Activated CD4-positive, alpha-beta T cell treated with anti-CD3 and anti-CD28 coated beads for 36 hours (primary cell): ENCODE data around the gene BAD. TPM values are rescaled to one million over a fixed set of nuclear protein-coding genes. Genes with fewer than 3 reads are reported as not detected.

Experiments
- total RNA-seq, 2 experiments: library from RNA; stranded (reverse); gene quantifications; one replicate each; pipeline ENCODE4 v1.2.3, GENCODE V29; 2021

Gene BAD
- total RNA-seq, 2 experiments from 2014 or later: 21.3 to 22.9 TPM

Other genes with a start within 250 kb of the BAD start
- gene FLRT1, start 248.7 kb downstream of the BAD start, total RNA-seq: under 1 TPM; 0.21 to 0.25 TPM
- 10 to 100 TPM; 26.4 to 28.6 TPM for gene MACROD1, start 118.6 kb downstream of the BAD start, total RNA-seq
- 100 to 1,000 TPM; 398 to 403 TPM for gene STIP1, start 98.5 kb downstream of the BAD start, total RNA-seq
- 100 to 1,000 TPM; 182 to 184 TPM for gene FERMT3, start 77.9 kb downstream of the BAD start, total RNA-seq
- gene TRPT1, start 58.5 kb downstream of the BAD start, total RNA-seq: 10 to 100 TPM; 23.9 to 27.1 TPM
- 10 to 100 TPM; 61.8 to 74.1 TPM for gene NUDT22, start 58.4 kb downstream of the BAD start, total RNA-seq
- gene DNAJC4, start 54.1 kb downstream of the BAD start, total RNA-seq: 10 to 100 TPM; 21.9 to 23.1 TPM
- 10 to 100 TPM; 80.0 to 80.3 TPM for gene VEGFB, start 50.1 kb downstream of the BAD start, total RNA-seq
- gene FKBP2, start 43.6 kb downstream of the BAD start, total RNA-seq: 10 to 100 TPM; 19.9 to 21.3 TPM
- 100 to 1,000 TPM; 261 to 267 TPM for gene PPP1R14B, start 37.7 kb downstream of the BAD start, total RNA-seq
- gene PLCB3, start 33.1 kb downstream of the BAD start, total RNA-seq: 10 to 100 TPM in 1 of 2 experiments, 1 to 10 TPM in 1; 9.0 to 10.9 TPM
- gene GPR137, start 1.2 kb upstream of the BAD start, total RNA-seq: 10 to 100 TPM; 23.6 to 27.2 TPM
- gene KCNK4, start 6.6 kb upstream of the BAD start, total RNA-seq: not detected
- under 1 TPM in 1 of 2 experiments, not detected in 1; 0.39 TPM for gene CATSPERZ, start 15.7 kb upstream of the BAD start, total RNA-seq
- gene ESRRA, start 20.9 kb upstream of the BAD start, total RNA-seq: 10 to 100 TPM; 19.0 to 29.6 TPM
- 100 to 1,000 TPM; 185 to 243 TPM for gene TRMT112, start 32.9 kb upstream of the BAD start, total RNA-seq
- 100 to 1,000 TPM; 110 to 142 TPM for gene PRDX5, start 33.5 kb upstream of the BAD start, total RNA-seq
- gene CCDC88B, start 55.5 kb upstream of the BAD start, total RNA-seq: 10 to 100 TPM; 58.4 to 71.3 TPM
- gene RPS6KA4, start 74.5 kb upstream of the BAD start, total RNA-seq: 10 to 100 TPM; 22.0 to 30.2 TPM